ENCODE data around the gene AOPEP.

The AOPEP gene

DNA sequence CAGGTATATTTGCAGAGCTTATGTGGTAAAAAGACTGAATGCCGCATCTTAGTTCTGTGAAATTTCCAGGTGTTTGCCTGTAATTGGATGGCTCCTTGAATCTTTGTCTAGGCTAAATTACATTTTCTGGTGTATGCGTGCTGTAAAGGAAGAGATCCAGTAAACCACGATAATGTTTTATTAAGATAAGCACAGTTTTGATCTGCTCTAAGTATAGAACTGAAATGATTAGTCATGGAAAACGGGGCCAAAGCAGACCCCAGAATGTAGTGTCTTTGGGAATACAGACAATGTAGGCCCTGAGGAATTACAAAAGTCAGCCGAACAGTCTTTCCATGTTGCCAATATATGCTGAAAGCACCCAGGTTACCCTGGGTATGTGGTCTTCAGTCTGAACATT, 333.7 kb downstream of the AOPEP start:
- Histone ChIP-seq H3K27me3 (ENCODE audit: insufficient read depth, low read length) (no peaks in the 10 kb centered on the region), H3K4me2 (ENCODE audit: low read length) (no peak overlapping the region), H3F3A (ENCODE audit: insufficient read depth, low read length) (no peaks in the 10 kb centered on the region), H3K79me2 (ENCODE audit: insufficient read depth, low read length) (no peaks in the 10 kb centered on the region), H3K9ac (ENCODE audit: low read length) (no peak overlapping the region), H3K36me3 (ENCODE audit: insufficient read depth, low read length) (peaks cover 20% of the 10 kb centered on the region; the same call in 1 of the 2 replicates), H2AFZ (ENCODE audit: low read length) (no peak overlapping the region), H3K27ac (ENCODE audit: low read depth, low read length, poor library complexity, severe bottlenecking) (no peak overlapping the region), H4K20me1 (ENCODE audit: insufficient read depth, low read length) (no peaks in the 10 kb centered on the region), H3K9me3 (ENCODE audit: low read length) (no peaks in the 10 kb centered on the region), H3K4me1 (ENCODE audit: insufficient read depth, low read length, severe bottlenecking) (peaks cover 38% of the 10 kb centered on the region), H3K4me3 (ENCODE audit: low read depth, low read length, poor library complexity, severe bottlenecking) (no peak overlapping the region), H3K9me2 (ENCODE audit: low read depth, low read length) (no peaks in the 10 kb centered on the region)
- TF ChIP-seq CTCF (IDR thresholded peaks at IDR 0.05; ENCODE audit: low read length) (no peak), EZH2 (IDR thresholded peaks at IDR 0.05; ENCODE audit: borderline replicate concordance, low read length) (no peak)

DNA sequence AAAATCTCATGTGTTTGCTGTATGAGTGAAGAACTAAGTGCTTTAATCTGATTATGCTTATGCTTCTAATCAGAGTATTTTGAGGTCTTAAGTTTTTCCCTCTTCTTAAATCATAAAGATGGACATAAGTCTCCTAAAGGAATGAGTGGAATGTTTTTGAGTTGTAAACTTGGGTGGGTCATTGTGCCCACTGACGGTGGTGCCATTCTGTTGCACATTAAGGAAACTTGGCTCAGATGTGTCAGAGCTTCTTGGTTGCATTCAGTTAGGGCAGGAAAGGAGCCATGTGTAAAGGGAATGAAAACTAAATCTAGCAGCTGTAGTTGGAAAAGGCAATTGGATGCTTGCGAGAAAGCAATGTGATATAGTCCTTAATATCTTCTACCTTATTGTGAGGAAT, 334.4 kb downstream of the AOPEP start:
- Histone ChIP-seq H3K4me2 (ENCODE audit: low read length) (no peak overlapping the region), H3K9me3 (ENCODE audit: low read length) (no peaks in the 10 kb centered on the region), H3K4me1 (ENCODE audit: insufficient read depth, low read length, severe bottlenecking) (peaks cover 31% of the 10 kb centered on the region), H3K4me3 (ENCODE audit: low read depth, low read length, poor library complexity, severe bottlenecking) (no peak overlapping the region), H3K27ac (ENCODE audit: low read depth, low read length, poor library complexity, severe bottlenecking) (no peak overlapping the region), H3K79me2 (ENCODE audit: insufficient read depth, low read length) (no peaks in the 10 kb centered on the region), H4K20me1 (ENCODE audit: insufficient read depth, low read length) (no peaks in the 10 kb centered on the region), H2AFZ (ENCODE audit: low read length) (no peak overlapping the region), H3K27me3 (ENCODE audit: insufficient read depth, low read length) (no peaks in the 10 kb centered on the region), H3K9me2 (ENCODE audit: low read depth, low read length) (no peaks in the 10 kb centered on the region), H3K36me3 (ENCODE audit: insufficient read depth, low read length) (peaks cover 23% of the 10 kb centered on the region; the same call in 1 of the 2 replicates), H3K9ac (ENCODE audit: low read length) (no peak overlapping the region), H3F3A (ENCODE audit: insufficient read depth, low read length) (no peaks in the 10 kb centered on the region)
- TF ChIP-seq EZH2 (IDR thresholded peaks at IDR 0.05; ENCODE audit: borderline replicate concordance, low read length), result no peak
- TF ChIP-seq CTCF (IDR thresholded peaks at IDR 0.05; ENCODE audit: low read length), result no peak

GRCh38 chr9:95061916-95062595, 335.6 kb downstream of the AOPEP start:
- Histone ChIP-seq H4K20me1 (ENCODE audit: insufficient read depth, low read length) (no peaks in the 10 kb centered on the region), H3K4me1 (ENCODE audit: insufficient read depth, low read length, severe bottlenecking) (peaks cover 19% of the 10 kb centered on the region), H3K4me3 (ENCODE audit: low read depth, low read length, poor library complexity, severe bottlenecking) (no peak overlapping the region), H3K36me3 (ENCODE audit: insufficient read depth, low read length) (peaks cover 29% of the 10 kb centered on the region; the same call in 1 of the 2 replicates), H3K9me2 (ENCODE audit: low read depth, low read length) (no peaks in the 10 kb centered on the region), H2AFZ (ENCODE audit: low read length) (no peak overlapping the region), H3K27me3 (ENCODE audit: insufficient read depth, low read length) (no peaks in the 10 kb centered on the region), H3K9ac (ENCODE audit: low read length) (no peak overlapping the region), H3F3A (ENCODE audit: insufficient read depth, low read length) (no peaks in the 10 kb centered on the region), H3K4me2 (ENCODE audit: low read length) (no peak overlapping the region), H3K9me3 (ENCODE audit: low read length) (no peaks in the 10 kb centered on the region), H3K79me2 (ENCODE audit: insufficient read depth, low read length) (no peaks in the 10 kb centered on the region), H3K27ac (ENCODE audit: low read depth, low read length, poor library complexity, severe bottlenecking) (peak overlapping the region; percentile 51)
- TF ChIP-seq EZH2 (IDR thresholded peaks at IDR 0.05; ENCODE audit: borderline replicate concordance, low read length) (no peak), CTCF (IDR thresholded peaks at IDR 0.05; ENCODE audit: low read length) (no peak)

Measured in OCI-LY1 (cell line).